Trophoblast cell (in vitro differentiated cells and primary cell): ENCODE measurements around the gene GLOD5.
A peak's percentile ranks its signal among the peaks of the same experiment; 100 is the strongest.

Experiments
- DNase-seq, 2 donors: peaks; one replicate each; pipeline ENCODE4 v3.0.0-alpha.2; 2016
- H2AFZ ChIP-seq: 2 replicates; pipeline ENCODE4 v1.6.1; 2013; ENCODE audit warnings: low read length, moderate library complexity, mild to moderate bottlenecking; ENCODE audit not compliant: insufficient read depth, poor library complexity
- H2AK5ac ChIP-seq: 2 replicates; pipeline ENCODE4 v1.6.1; 2013; ENCODE audit warnings: mild to moderate bottlenecking, low read length
- H2BK120ac ChIP-seq: 2 replicates; pipeline ENCODE4 v1.6.1; 2013; ENCODE audit warnings: low read length, mild to moderate bottlenecking, moderate library complexity; ENCODE audit not compliant: insufficient read depth, poor library complexity
- H2BK12ac ChIP-seq: 2 replicates; pipeline ENCODE4 v1.6.1; 2013; ENCODE audit warnings: mild to moderate bottlenecking, low read length, moderate library complexity
- H2BK5ac ChIP-seq: 2 replicates; pipeline ENCODE4 v1.6.1; 2013; ENCODE audit warnings: low read length, low read depth, moderate library complexity, mild to moderate bottlenecking; ENCODE audit not compliant: poor library complexity
- H3K14ac ChIP-seq: 2 replicates; pipeline ENCODE4 v1.6.1; 2013; ENCODE audit warnings: mild to moderate bottlenecking, low read length
- H3K18ac ChIP-seq: 2 replicates; pipeline ENCODE4 v1.6.1; 2013; ENCODE audit warnings: mild to moderate bottlenecking, low read length
- H3K23ac ChIP-seq: 2 replicates; pipeline ENCODE4 v1.6.1; 2013; ENCODE audit warnings: low read length
- H3K27ac ChIP-seq: 2 replicates; pipeline ENCODE4 v1.5.1; 2013; ENCODE audit warnings: low read depth, mild to moderate bottlenecking, inconsistent platforms, low read length, moderate library complexity
- H3K27me3 ChIP-seq: 2 replicates; pipeline ENCODE4 v1.6.1; 2013; ENCODE audit warnings: inconsistent platforms, mild to moderate bottlenecking, low read length, moderate library complexity; ENCODE audit not compliant: insufficient read depth
- H3K36me3 ChIP-seq, 2 experiments: 1 replicate in 1 of 2; 2 replicates in 1 of 2; pipeline ENCODE4 v1.6.1; 2013; ENCODE audit warnings: low read length in 2 of 2, mild to moderate bottlenecking in 2 of 2, moderate library complexity in 1 of 2; ENCODE audit not compliant: insufficient read depth in 2 of 2, control insufficient read depth in 1 of 2
- H3K4ac ChIP-seq: 2 replicates; pipeline ENCODE4 v1.6.1; 2013; ENCODE audit warnings: low read depth, mild to moderate bottlenecking, low read length, moderate library complexity
- H3K4me1 ChIP-seq, 2 experiments: 1 replicate in 1 of 2; 2 replicates in 1 of 2; pipeline ENCODE4 v1.6.1; 2013; ENCODE audit warnings: low read length in 2 of 2, mild to moderate bottlenecking in 2 of 2, moderate library complexity in 1 of 2; ENCODE audit not compliant: insufficient read depth in 2 of 2, control insufficient read depth in 1 of 2
- H3K4me2 ChIP-seq: 2 replicates; pipeline ENCODE4 v1.6.1; 2013; ENCODE audit warnings: inconsistent platforms, mild to moderate bottlenecking, low read length, moderate library complexity
- H3K4me3 ChIP-seq: 2 replicates; pipeline ENCODE4 v1.5.1; 2013; ENCODE audit warnings: mild to moderate bottlenecking, low read depth, low read length, inconsistent platforms
- H3K79me1 ChIP-seq: one replicate; pipeline ENCODE4 v1.6.1; 2013; ENCODE audit warnings: low read length
- H3K79me2 ChIP-seq: 2 replicates; pipeline ENCODE4 v1.6.1; 2013; ENCODE audit warnings: low read length, mild to moderate bottlenecking; ENCODE audit not compliant: control insufficient read depth, insufficient read depth, poor library complexity
- H3K9ac ChIP-seq: 2 replicates; pipeline ENCODE4 v1.6.1; 2013; ENCODE audit warnings: mild to moderate bottlenecking, low read length
- H3K9me3 ChIP-seq: 2 replicates; pipeline ENCODE4 v1.6.1; 2013; ENCODE audit warnings: low read depth, mild to moderate bottlenecking, control low read depth, inconsistent platforms, low read length; ENCODE audit not compliant: insufficient read depth
- H4K12ac ChIP-seq: 2 replicates; pipeline ENCODE4 v1.6.1; 2013; ENCODE audit warnings: low read depth, mild to moderate bottlenecking, low read length, moderate library complexity
- H4K8ac ChIP-seq: 2 replicates; pipeline ENCODE4 v1.6.1; 2013; ENCODE audit warnings: low read depth, mild to moderate bottlenecking, low read length, moderate library complexity
- H4K91ac ChIP-seq: one replicate; pipeline ENCODE4 v1.6.1; 2013; ENCODE audit warnings: low read depth, mild to moderate bottlenecking, low read length, moderate library complexity
- WGBS: extraction: QIAGEN DNeasy Blood & Tissue Kit; methylation state at CpG from one replicate; pipeline ENCODE4 v1.1.7; 2013; ENCODE audit warnings: missing lambda C conversion rate; ENCODE audit not compliant: insufficient read length, insufficient coverage; ENCODE audit errors: extremely low coverage; 5-methylcytosine and 5-hydroxymethylcytosine counted together

The GLOD5 gene

GRCh38 chrX:48772602-48773001 is 11.1 kb downstream of the GLOD5 start:
- no peak overlapping the region for H4K8ac ChIP-seq
- no peak overlapping the region for H3K4me2 ChIP-seq
- no peak overlapping the region for H2BK5ac ChIP-seq
- H3K27ac ChIP-seq = no peak overlapping the region
- H3K36me3 ChIP-seq = no peaks in the 10 kb centered on the region
- H3K4ac ChIP-seq = no peak overlapping the region
- H3K79me1 ChIP-seq = no peaks in the 10 kb centered on the region
- no peak overlapping the region for H4K91ac ChIP-seq
- no peak overlapping the region for H3K4me3 ChIP-seq
- no peak overlapping the region for H2BK120ac ChIP-seq
- no peaks in the 10 kb centered on the region for H3K27me3 ChIP-seq
- no peak for DNase-seq
- no CpG with 5 or more reads among the region's 6 CpGs for WGBS
- no peak overlapping the region for H2AFZ ChIP-seq
- no peak overlapping the region for H3K9ac ChIP-seq
- no peaks in the 10 kb centered on the region for H3K9me3 ChIP-seq
- H3K4me1 ChIP-seq = no peaks in the 10 kb centered on the region
- H3K14ac ChIP-seq = no peak overlapping the region
- H3K18ac ChIP-seq = no peak overlapping the region
- no peaks in the 10 kb centered on the region for H3K79me2 ChIP-seq
- no peak overlapping the region for H4K12ac ChIP-seq
- H2BK12ac ChIP-seq = no peak overlapping the region
- H3K23ac ChIP-seq = no peak overlapping the region
- no peak overlapping the region for H2AK5ac ChIP-seq

- no peaks in the 10 kb centered on the region for H3K79me1 ChIP-seq
- no peak overlapping the region for H4K8ac ChIP-seq
- no peak overlapping the region for H4K91ac ChIP-seq
- no peak overlapping the region for H2AK5ac ChIP-seq
- no peak overlapping the region for H2BK120ac ChIP-seq
- WGBS = no CpG with 5 or more reads among the region's 13 CpGs
- H3K4me2 ChIP-seq = no peak overlapping the region
- no peaks in the 10 kb centered on the region for H3K79me2 ChIP-seq
- no peaks in the 10 kb centered on the region for H3K9me3 ChIP-seq
- H3K36me3 ChIP-seq = no peaks in the 10 kb centered on the region
- H3K9ac ChIP-seq = no peak overlapping the region
- no peak overlapping the region for H2AFZ ChIP-seq
- no peak overlapping the region for H2BK5ac ChIP-seq
- no peak overlapping the region for H3K18ac ChIP-seq
- no peak overlapping the region for H3K27ac ChIP-seq
- peak overlapping the region; percentile 43 for H4K12ac ChIP-seq
- no peaks in the 10 kb centered on the region for H3K4me1 ChIP-seq
- no peak overlapping the region for H3K4me3 ChIP-seq
- no peak overlapping the region for H3K4ac ChIP-seq
- H3K14ac ChIP-seq = no peak overlapping the region
- no peak overlapping the region for H3K23ac ChIP-seq
- no peak for DNase-seq
- H3K27me3 ChIP-seq = no peaks in the 10 kb centered on the region
- no peak overlapping the region for H2BK12ac ChIP-seq
Observed at GRCh38 chrX:48776818-48777439, 15.4 kb downstream of the GLOD5 start.

- Histone ChIP-seq H3K4me1 (no peaks in the 10 kb centered on the region), H3K27ac (no peak overlapping the region), H4K8ac (no peak overlapping the region), H3K9ac (no peak overlapping the region), H2BK12ac (no peak overlapping the region), H4K12ac (no peak overlapping the region), H3K23ac (no peak overlapping the region), H2AK5ac (no peak overlapping the region), H3K4me2 (no peak overlapping the region), H2BK120ac (no peak overlapping the region), H3K18ac (no peak overlapping the region), H3K27me3 (no peaks in the 10 kb centered on the region), H3K36me3 (no peaks in the 10 kb centered on the region), H3K79me1 (no peaks in the 10 kb centered on the region), H3K79me2 (no peaks in the 10 kb centered on the region), H3K14ac (no peak overlapping the region), H4K91ac (no peak overlapping the region), H2BK5ac (no peak overlapping the region), H3K9me3 (no peaks in the 10 kb centered on the region), H3K4ac (no peak overlapping the region), H3K4me3 (no peak overlapping the region), H2AFZ (no peak overlapping the region)
- WGBS = no CpG with 5 or more reads among the region's 7 CpGs
- DNase-seq = no peak
Observed at GRCh38 chrX:48779399-48779798, 17.9 kb downstream of the GLOD5 start.

DNA sequence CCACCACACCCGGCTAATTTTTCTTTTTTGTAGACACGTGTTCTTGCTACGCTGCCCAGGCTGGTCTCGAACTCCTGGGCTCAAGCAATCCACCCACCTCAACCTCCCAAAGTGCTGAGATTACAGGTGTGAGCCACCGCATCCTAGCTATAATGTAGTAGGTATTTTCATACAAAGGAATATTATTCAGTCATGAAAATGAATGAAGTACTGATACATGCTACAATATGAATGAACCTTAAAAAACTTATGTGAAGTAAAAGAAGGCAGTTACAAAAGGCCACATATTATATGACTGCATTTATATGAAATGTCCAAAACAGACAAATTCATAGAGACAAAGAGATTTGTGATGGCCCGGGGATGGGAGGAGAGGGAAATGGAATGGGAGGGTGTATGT is 20.2 kb downstream of the GLOD5 start:
- Histone ChIP-seq H3K23ac (no peak overlapping the region), H2BK120ac (no peak overlapping the region), H2AK5ac (no peak overlapping the region), H3K79me2 (no peaks in the 10 kb centered on the region), H3K4ac (no peak overlapping the region), H3K9ac (no peak overlapping the region), H3K27ac (no peak overlapping the region), H3K14ac (no peak overlapping the region), H2BK5ac (no peak overlapping the region), H3K4me3 (no peak overlapping the region), H3K27me3 (no peaks in the 10 kb centered on the region), H4K12ac (no peak overlapping the region), H4K8ac (no peak overlapping the region), H3K36me3 (no peaks in the 10 kb centered on the region), H3K18ac (no peak overlapping the region), H2BK12ac (no peak overlapping the region), H3K9me3 (no peaks in the 10 kb centered on the region), H3K4me1 (no peaks in the 10 kb centered on the region), H3K4me2 (no peak overlapping the region), H4K91ac (no peak overlapping the region), H2AFZ (no peak overlapping the region), H3K79me1 (no peaks in the 10 kb centered on the region)
- no peak for DNase-seq
- WGBS = 100% methylated on average over 1 of the region's 6 CpGs
